ENCODE results near the gene DOP1B.

Gene DOP1B

GRCh38 chr21:36166705-36167104 is 10.1 kb downstream of the DOP1B start:
- Histone ChIP-seq H3K36me3 (ENCODE audit: insufficient read depth, low read length) (no peaks in the 10 kb centered on the region), H4K20me1 (ENCODE audit: insufficient read depth, low read length) (no peaks in the 10 kb centered on the region), H3K4me2 (ENCODE audit: low read length) (no peak overlapping the region), H3K27ac (ENCODE audit: low read depth, low read length, poor library complexity, severe bottlenecking) (no peak overlapping the region), H3K4me3 (ENCODE audit: low read depth, low read length, poor library complexity, severe bottlenecking) (no peak overlapping the region), H3K9me3 (ENCODE audit: low read length) (no peaks in the 10 kb centered on the region), H2AFZ (ENCODE audit: low read length) (no peak overlapping the region), H3K79me2 (ENCODE audit: insufficient read depth, low read length) (no peaks in the 10 kb centered on the region), H3K4me1 (ENCODE audit: insufficient read depth, low read length, severe bottlenecking) (peaks cover 8% of the 10 kb centered on the region), H3K27me3 (ENCODE audit: insufficient read depth, low read length) (no peaks in the 10 kb centered on the region), H3K9ac (ENCODE audit: low read length) (no peak overlapping the region), H3F3A (ENCODE audit: insufficient read depth, low read length) (no peaks in the 10 kb centered on the region), H3K9me2 (ENCODE audit: low read depth, low read length) (no peaks in the 10 kb centered on the region)
- TF ChIP-seq CTCF (IDR thresholded peaks at IDR 0.05; ENCODE audit: low read length), result no peak
- no peak for TF ChIP-seq EZH2 (IDR thresholded peaks at IDR 0.05; ENCODE audit: borderline replicate concordance, low read length)

GRCh38 chr21:36167541-36167940 is 10.9 kb downstream of the DOP1B start:
- Histone ChIP-seq H2AFZ (ENCODE audit: low read length) (no peak overlapping the region), H3K4me2 (ENCODE audit: low read length) (no peak overlapping the region), H3K27ac (ENCODE audit: low read depth, low read length, poor library complexity, severe bottlenecking) (no peak overlapping the region), H3K9ac (ENCODE audit: low read length) (no peak overlapping the region), H4K20me1 (ENCODE audit: insufficient read depth, low read length) (no peaks in the 10 kb centered on the region), H3K9me3 (ENCODE audit: low read length) (no peaks in the 10 kb centered on the region), H3K4me3 (ENCODE audit: low read depth, low read length, poor library complexity, severe bottlenecking) (no peak overlapping the region), H3K36me3 (ENCODE audit: insufficient read depth, low read length) (no peaks in the 10 kb centered on the region), H3K4me1 (ENCODE audit: insufficient read depth, low read length, severe bottlenecking) (peaks cover 8% of the 10 kb centered on the region), H3F3A (ENCODE audit: insufficient read depth, low read length) (no peaks in the 10 kb centered on the region), H3K27me3 (ENCODE audit: insufficient read depth, low read length) (no peaks in the 10 kb centered on the region), H3K9me2 (ENCODE audit: low read depth, low read length) (no peaks in the 10 kb centered on the region), H3K79me2 (ENCODE audit: insufficient read depth, low read length) (no peaks in the 10 kb centered on the region)
- TF ChIP-seq EZH2 (IDR thresholded peaks at IDR 0.05; ENCODE audit: borderline replicate concordance, low read length) (no peak), CTCF (IDR thresholded peaks at IDR 0.05; ENCODE audit: low read length) (no peak)

DNA sequence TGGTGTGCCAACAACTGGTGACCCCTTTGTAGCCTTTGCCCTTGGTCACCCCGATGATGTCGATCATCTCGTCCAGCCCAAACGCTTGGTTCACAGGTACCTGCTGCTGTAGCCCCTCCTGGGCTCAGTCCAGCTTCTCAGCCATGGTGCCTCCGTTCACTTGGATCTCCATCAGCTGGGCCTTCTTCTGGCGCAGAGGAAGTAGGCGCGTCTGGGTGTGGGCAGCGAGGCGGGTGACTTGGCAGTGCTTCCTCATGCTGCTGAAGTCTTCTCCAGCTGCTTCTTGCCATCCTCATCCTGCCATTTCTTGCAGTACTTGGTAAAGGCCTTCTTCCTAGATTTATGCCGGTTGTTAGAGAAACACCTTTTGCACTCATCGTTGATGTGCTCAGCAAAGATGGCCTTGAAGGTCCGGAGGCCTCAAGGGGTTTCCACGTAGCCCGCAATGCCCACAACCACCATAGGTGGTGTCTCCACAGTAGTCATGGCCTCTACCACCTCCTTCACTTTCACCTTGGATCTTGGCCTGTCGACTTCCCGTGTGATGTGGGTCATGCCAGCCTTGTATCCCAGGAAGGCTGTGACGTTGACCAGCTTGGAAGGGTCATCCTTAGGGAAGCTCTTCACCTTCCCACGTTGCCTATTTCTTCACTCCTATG is 13.0 kb downstream of the DOP1B start:
- no peak overlapping the region for H3K9ac ChIP-seq (ENCODE audit: low read length)
- H3F3A ChIP-seq (ENCODE audit: insufficient read depth, low read length), result no peaks in the 10 kb centered on the region
- TF ChIP-seq EZH2 (IDR thresholded peaks at IDR 0.05; ENCODE audit: borderline replicate concordance, low read length) (no peak), CTCF (IDR thresholded peaks at IDR 0.05; ENCODE audit: low read length) (peak; percentile 18; the same call in 1 of the 2 replicates)
- H3K4me1 ChIP-seq (ENCODE audit: insufficient read depth, low read length, severe bottlenecking), result peaks cover 7% of the 10 kb centered on the region
- no peak overlapping the region for H3K4me3 ChIP-seq (ENCODE audit: low read depth, low read length, poor library complexity, severe bottlenecking)
- no peak overlapping the region for H3K27ac ChIP-seq (ENCODE audit: low read depth, low read length, poor library complexity, severe bottlenecking)
- H3K27me3 ChIP-seq (ENCODE audit: insufficient read depth, low read length), result no peaks in the 10 kb centered on the region
- H4K20me1 ChIP-seq (ENCODE audit: insufficient read depth, low read length), result no peaks in the 10 kb centered on the region
- H3K36me3 ChIP-seq (ENCODE audit: insufficient read depth, low read length), result no peaks in the 10 kb centered on the region
- no peaks in the 10 kb centered on the region for H3K79me2 ChIP-seq (ENCODE audit: insufficient read depth, low read length)
- H3K9me2 ChIP-seq (ENCODE audit: low read depth, low read length), result no peaks in the 10 kb centered on the region
- H3K9me3 ChIP-seq (ENCODE audit: low read length), result no peaks in the 10 kb centered on the region
- no peak overlapping the region for H3K4me2 ChIP-seq (ENCODE audit: low read length)
- H2AFZ ChIP-seq (ENCODE audit: low read length), result no peak overlapping the region
